WTC11 (cell line): Measurements from ENCODE around the gene XAGE2.

Experiments used
- ATF1 ChIP-seq: sonication (generic); formaldehyde crosslinking; IDR thresholded peaks from 2 replicates; pipeline ENCODE4 v1.8.1; 2023; ENCODE audit warnings: mild to moderate bottlenecking, moderate library complexity, missing genetic modification reagents
- ATF2 ChIP-seq: sonication (generic); formaldehyde crosslinking; IDR thresholded peaks from 2 replicates; pipeline ENCODE4 v1.8.1; 2022; ENCODE audit warnings: low read depth, missing genetic modification reagents, borderline replicate concordance
- CTCF ChIP-seq: fragments of 200-600 bp; IDR thresholded peaks from 2 replicates; pipeline ENCODE4 v1.8.0; 2022; ENCODE audit warnings: antibody characterized with exemption
- E2F1 ChIP-seq: sonication (generic); formaldehyde crosslinking; IDR thresholded peaks from 2 replicates; pipeline ENCODE4 v1.8.0; 2022; ENCODE audit warnings: mild to moderate bottlenecking, missing genetic modification reagents
- FOXP1 ChIP-seq: sonication (generic); formaldehyde crosslinking; IDR thresholded peaks from 2 replicates; pipeline ENCODE4 v1.8.0; 2022; ENCODE audit warnings: missing genetic modification reagents, mild to moderate bottlenecking, moderate library complexity, borderline replicate concordance
- FOXP4 ChIP-seq: sonication (generic); formaldehyde crosslinking; IDR thresholded peaks from 2 replicates; pipeline ENCODE4 v1.8.0; 2022; ENCODE audit warnings: mild to moderate bottlenecking, missing genetic modification reagents
- JUN ChIP-seq: sonication (generic); formaldehyde crosslinking; IDR thresholded peaks from 2 replicates; pipeline ENCODE4 v1.8.0; 2023; ENCODE audit warnings: mild to moderate bottlenecking, missing genetic modification reagents
- MAX ChIP-seq: sonication (generic); formaldehyde crosslinking; IDR thresholded peaks from 2 replicates; pipeline ENCODE4 v1.8.0; 2022; ENCODE audit warnings: mild to moderate bottlenecking, missing genetic modification reagents
- RELA ChIP-seq: sonication (generic); formaldehyde crosslinking; IDR thresholded peaks from 2 replicates; pipeline ENCODE4 v1.8.1; 2022; ENCODE audit warnings: missing genetic modification reagents, mild to moderate bottlenecking, borderline replicate concordance
- STAT6 ChIP-seq: sonication (generic); formaldehyde crosslinking; conservative IDR thresholded peaks from 2 replicates; pipeline ENCODE4 v1.8.1; 2023; ENCODE audit warnings: mild to moderate bottlenecking, low read depth, missing genetic modification reagents, moderate library complexity
- ZBTB43 ChIP-seq: sonication (generic); formaldehyde crosslinking; IDR thresholded peaks from 2 replicates; pipeline ENCODE4 v1.8.1; 2023; ENCODE audit warnings: mild to moderate bottlenecking, missing genetic modification reagents
- ZNF121 ChIP-seq: sonication (generic); formaldehyde crosslinking; IDR thresholded peaks from 2 replicates; pipeline ENCODE4 v1.8.0; 2023; ENCODE audit warnings: missing genetic modification reagents
- ZNF317 ChIP-seq: sonication (generic); formaldehyde crosslinking; IDR thresholded peaks from 2 replicates; pipeline ENCODE4 v1.8.1; 2023; ENCODE audit warnings: low read depth, mild to moderate bottlenecking, moderate library complexity, missing genetic modification reagents, borderline replicate concordance

- TF ChIP-seq ATF1 (CRISPR knock-in tag), result no peak
- no peak for TF ChIP-seq ZBTB43 (CRISPR knock-in tag)
- no peak for TF ChIP-seq ZNF121
- no peak for TF ChIP-seq FOXP1 (CRISPR knock-in tag)
- TF ChIP-seq JUN (CRISPR knock-in tag), result no peak
- TF ChIP-seq CTCF, result no peak
- TF ChIP-seq ATF2 (CRISPR knock-in tag), result no peak
- TF ChIP-seq MAX (CRISPR knock-in tag), result no peak
- no peak for TF ChIP-seq RELA
- no peak for TF ChIP-seq E2F1
- TF ChIP-seq FOXP4 (CRISPR knock-in tag), result no peak
- TF ChIP-seq ZNF317 (CRISPR knock-in tag), result no peak
- no peak for TF ChIP-seq STAT6 (CRISPR knock-in tag)
These were observed 27.3 kb upstream of the XAGE2 start for GRCh38 chrX:52341493-52341892.
